GM18511 (cell line): ENCODE data around the gene TTC3.
"Not testable (repeated sequence)": the region's sequence is repeated elsewhere in the genome, so short reads cannot be mapped to it uniquely, and the experiment has no call there.

Experiments
- ATAC-seq: cut with Tn5 transposase; IDR thresholded peaks from one replicate; pipeline ENCODE4 v1.9.1; 2021; ENCODE audit warnings: mild to moderate bottlenecking, moderate library complexity; ENCODE audit not compliant: unreplicated experiment

TTC3 gene

DNA sequence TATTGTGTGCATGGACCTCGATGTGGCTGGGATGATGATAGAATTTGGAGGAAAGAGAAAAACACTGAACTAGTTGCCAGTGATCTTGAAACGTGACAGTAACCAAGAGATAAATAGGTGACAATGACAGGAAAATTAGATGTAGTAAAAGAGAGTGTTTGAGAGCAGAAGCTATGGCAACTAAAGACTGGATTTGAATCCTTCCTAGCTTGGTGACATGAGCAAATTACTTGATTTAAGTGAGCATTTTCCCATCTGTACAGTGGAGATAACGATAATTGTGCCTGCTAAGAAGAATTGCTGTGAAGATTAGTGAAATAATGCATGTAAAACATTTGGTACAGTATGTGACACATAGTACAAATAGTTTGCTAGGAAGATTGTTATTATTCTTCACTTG lies 12.7 kb downstream of the TTC3 start:
- no peak for ATAC-seq

DNA sequence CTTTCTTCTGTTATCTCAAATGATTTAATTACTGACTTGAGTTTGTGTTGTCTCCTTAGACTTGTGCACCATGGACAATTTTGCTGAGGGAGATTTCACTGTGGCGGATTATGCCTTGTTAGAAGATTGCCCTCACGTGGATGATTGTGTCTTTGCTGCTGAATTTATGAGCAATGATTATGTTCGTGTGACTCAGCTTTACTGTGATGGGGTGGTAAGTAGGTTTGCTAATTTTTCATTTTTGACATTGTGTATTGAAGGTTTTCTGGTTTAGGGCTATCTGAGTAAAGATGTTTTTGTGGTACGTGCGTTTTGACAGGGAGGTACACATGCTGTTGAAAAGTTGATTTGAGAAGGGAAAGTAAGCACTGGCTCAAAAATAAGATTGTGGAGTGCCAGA lies 14.1 kb downstream of the TTC3 start:
- ATAC-seq = no peak

DNA sequence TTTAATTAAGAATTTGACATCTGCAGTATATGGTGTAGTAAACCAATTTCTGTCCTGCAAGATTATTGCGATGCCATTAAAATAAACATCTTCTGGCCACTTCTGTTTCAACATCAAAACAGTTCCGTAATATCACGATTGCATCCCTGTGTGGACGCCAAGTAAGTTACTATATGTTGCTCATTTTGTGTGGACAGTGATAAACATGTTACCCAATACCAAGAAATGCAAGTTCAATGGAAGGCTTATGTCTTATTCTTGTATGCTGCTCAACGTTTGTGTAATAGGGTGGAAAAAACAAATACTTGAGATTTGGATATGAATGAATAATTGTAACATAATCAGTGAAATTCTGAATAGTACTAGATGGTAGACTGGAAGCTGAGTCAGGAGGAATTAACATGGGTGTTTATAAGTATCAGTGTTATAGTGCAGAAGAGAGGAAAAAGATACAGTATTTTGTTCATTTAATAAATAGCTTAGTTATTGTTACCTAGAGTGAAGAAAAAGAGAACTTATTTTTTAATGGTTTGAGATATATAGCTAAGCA lies 15.2 kb downstream of the TTC3 start:
- ATAC-seq = no peak

DNA sequence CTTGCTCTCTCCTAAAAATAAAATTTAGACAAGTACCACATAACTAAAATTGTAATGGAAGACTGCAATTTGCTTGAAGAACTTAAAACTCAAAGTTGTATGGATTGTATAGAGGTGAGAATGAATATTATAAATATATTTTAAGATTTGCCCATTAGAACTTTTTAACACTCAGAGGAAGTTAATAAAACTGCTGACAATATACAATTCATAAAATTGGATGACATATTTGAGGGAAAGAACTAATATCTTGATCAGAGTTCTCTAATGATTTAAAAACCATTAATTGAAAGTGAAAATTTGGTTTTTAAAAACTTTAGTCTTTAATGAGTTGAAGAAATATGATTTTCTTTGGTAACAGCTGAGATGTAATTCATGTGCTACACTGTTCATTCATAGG lies 20.9 kb downstream of the TTC3 start:
- no peak for ATAC-seq

DNA sequence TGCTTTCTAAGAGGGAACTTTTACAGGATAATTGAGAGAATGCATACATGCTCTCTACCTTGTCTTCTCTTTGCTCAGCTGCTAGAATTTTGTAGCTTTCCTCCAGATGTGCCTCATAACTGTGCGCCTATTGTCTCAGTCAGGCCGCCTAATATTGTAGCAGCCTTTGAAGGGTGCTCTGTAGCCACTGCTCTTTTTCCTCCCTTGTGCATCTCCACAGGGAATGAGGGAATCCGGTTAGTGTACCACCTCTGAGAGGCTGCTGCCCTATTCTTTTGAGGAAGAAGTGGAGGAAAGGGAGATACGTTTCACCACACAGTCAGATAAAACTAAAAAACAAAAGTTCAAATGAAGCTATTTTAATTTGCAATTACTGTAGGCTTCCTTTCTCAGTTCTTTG lies 22.8 kb downstream of the TTC3 start:
- no peak for ATAC-seq

DNA sequence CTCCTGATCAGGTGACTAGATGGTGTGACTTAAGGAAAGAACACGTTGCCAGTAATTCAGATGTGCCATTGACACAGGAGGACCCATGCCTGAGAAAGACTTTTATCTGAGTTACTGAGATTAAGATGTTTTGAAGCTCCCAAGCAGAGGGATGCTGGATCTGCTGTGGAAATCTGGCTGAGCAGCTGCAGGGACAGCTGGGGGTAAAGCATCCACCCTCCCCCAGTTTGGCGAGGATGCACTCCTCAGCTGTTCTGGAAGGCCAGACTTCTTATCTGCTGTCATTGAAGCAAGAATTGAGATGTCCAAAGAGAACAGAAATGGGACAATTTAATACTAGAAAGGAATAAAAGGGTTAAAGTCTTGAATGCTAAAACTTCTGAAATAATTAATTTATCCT lies 25.7 kb downstream of the TTC3 start:
- ATAC-seq = no peak

DNA sequence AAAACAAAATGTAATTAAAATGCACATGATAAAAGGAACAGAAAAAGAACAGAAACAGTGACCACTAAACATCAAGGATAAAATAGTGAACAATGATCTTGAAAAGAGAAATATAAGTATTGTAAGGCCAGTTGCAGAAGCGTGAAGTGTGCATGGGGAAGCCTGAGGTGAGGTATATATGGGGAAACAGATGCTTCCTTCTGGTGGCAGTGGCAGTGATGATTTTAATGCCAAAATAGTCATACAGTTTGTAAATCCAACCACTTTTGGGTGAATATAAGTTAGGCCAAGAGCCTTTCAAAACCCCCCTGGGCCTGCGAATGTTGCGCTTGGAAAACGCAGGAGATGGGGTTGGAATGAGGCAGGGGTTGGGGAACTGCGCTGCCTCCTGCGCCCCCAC lies 27.3 kb downstream of the TTC3 start:
- no peak for ATAC-seq

DNA sequence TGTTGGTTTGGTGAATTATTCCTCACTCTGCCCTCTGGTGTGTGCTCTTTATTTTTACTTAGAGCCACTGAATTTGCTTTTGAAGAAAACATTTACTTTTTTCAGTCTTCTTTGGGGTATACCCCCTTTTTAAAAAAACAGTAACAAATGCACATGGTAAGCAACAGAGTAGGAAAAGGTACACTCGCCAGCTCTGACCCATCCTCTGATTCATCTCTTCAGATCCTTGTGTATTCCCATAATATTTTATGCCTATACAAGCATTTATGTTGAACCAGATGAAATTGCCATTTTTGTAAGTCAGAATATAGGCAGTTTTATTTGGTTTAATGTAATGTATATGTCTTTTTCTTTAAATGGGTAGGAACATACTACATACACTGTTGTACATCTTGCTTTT lies 28.3 kb downstream of the TTC3 start:
- ATAC-seq = no peak

DNA sequence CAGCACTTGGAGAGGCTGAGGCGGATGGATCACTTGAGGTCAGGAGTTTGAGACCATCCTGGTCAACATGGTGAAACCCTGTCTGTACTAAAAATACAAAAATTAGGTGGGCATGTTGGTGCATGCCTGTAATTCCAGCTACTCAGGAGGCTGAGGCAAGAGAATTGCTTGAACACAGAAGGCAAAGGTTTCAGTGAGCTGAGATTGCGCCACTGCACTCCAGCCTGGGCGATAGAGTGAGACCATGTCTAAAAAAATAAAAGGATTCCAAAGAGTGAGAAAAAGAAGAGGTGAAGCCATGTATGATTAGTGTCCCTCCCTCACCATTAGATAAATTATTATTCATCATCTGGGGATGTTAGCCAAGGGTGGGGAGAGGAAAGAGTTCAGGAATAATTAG lies 29.7 kb downstream of the TTC3 start:
- not testable (repeated sequence) for ATAC-seq

DNA sequence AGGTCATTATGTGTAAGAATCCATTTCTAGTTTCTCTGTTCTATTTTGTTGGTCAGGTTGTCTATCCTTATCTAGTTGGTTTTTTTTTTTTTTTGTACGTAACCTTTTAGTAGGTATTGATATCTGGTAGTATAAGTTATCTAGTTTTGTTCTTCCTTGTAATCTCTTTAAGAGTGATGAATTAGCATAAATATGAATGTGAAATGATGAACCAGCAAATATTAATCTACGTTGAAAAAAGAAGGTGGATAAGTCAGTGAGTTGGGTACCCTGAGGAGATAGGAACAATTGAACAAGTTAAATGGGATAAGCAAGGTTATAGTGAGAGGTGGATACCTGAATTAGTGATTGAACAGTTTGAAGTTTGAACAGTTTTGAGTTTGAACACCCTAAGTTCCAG lies 33.9 kb downstream of the TTC3 start:
- no peak for ATAC-seq

DNA sequence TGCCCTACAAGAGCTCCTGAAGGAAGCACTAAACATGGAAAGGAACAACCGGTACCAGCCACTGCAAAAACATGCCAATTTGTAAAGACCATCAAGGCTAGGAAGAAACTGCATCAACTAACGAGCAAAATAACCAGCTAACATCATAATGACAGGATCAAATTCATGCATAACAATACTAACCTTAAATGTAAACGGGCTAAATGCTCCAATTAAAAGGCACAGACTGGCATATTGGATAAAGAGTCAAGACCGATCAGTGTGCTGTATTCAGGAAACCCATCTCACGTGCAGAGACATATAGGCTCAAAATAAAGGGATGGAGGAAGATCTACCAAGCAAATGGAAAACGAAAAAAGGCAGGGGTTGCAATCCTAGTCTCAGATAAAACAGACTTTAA lies 38.0 kb downstream of the TTC3 start:
- not testable (repeated sequence) for ATAC-seq

DNA sequence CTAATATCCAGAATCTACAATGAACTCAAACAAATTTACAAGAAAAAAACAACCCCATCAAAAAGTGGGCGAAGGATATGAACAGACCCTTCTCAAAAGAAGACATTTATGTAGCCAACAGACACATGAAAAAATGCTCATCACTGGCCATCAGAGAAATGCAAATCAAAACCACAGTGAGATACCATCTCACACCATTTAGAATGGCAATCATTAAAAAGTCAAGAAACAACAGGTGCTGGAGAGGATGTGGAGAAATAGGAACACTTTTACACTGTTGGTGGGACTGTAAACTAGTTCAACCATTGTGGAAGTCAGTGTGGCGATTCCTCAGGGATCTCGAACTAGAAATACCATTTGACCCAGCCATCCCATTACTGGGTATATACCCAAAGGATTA lies 41.2 kb downstream of the TTC3 start:
- ATAC-seq = not testable (repeated sequence)

DNA sequence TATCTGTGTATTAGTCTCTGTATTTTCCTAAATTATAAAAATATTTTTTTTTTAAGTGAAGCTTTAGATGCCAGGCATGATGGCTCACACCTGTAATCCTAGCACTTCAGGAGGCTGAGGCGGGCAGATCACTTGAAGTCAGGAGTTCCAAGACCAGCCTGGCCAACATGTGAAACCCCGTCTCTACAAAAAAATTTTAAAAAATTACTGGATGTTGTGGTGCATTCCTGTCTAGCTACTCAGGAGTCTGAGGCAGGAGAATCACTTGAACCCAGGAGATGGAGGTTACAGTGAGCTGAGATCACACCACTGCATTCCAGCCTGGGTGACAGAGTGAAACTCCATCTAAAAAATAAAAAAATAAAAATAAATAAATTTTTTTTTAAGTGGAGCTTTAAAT lies 43.4 kb downstream of the TTC3 start:
- not testable (repeated sequence) for ATAC-seq

DNA sequence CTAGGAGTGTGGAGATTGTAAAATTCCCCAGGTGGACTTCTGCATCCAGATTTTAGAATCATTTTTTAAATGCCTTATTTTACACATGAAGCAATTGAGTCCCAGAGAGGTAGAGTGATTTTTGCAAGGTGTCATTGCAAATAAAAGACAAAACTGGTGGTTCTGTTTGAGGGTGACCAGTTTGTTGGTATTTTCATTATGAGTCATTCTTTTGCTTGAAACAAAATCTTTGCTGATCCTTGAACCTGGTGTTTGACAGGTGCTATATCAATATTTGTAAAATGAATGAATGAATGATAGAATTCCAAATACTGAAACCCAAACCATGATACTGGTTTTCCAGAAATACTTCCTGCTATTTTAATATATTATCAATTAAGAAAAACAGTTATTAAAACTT lies 44.1 kb downstream of the TTC3 start:
- ATAC-seq = no peak

DNA sequence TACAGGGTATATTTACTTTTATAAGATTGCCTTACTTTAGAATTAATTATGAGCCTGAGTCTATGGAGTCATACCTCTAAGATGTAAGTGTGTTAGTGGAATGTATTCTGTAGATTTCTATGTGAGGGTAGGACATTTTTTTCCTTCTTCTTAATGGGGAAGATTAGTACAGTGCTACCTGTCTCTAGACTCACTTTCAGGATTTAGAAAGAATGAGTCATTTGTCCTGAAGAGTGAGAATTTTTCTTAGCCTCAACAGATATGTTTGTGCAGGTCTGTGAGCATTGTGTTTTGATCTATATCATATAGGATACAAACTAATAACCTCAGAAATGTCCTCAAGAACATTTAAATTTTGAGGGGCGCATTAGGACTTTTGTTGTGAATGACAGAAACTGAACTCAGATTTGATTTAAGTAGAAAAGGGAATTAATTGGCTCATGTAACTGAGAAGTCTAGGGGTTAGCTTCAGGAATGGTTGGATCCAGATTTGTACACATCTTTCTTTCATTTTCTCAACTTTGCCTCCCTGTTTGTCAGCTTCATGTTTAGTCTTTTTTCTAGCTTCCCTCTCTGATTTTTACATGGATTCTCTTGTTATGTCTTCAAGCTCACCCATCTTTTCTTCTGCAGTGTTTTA lies 45.3 kb downstream of the TTC3 start:
- ATAC-seq = no peak

DNA sequence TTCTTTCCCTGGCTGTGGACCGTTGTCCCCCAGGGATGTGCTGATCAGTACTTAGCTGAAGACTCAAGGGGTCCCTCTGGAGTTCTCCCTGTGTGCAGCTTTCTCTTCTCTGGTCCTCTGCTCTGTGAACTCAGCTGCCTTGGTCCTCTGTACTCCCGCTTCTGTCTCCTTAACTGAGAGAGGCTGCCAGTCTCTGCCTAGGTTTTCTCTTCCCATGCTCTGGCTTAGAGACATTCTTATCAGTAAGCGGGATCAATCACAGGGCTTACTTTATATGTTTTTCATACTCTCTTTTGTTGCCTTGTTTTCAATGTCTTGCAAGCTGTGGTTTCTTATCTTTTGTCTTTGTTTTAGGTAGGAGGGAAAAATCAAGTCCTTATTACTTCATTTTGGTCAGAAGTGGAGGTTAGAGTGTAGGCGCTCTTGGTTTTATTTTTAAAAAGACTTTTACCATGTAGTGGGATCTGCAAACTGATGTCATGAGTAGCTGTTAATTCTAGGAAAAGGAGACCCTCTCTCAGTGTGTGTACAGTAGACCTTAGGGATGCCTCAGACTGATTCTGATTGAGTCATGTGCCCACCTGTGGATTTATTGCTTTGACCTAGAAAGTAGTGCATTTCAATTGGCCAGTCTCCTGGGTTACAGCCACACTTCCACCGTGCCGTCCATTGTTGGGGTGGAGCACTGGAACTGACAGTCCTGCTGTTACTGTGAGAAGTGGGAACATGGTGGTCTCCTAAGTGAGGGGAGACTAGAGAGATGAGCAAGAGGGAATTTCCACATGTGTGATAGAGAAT lies 46.6 kb downstream of the TTC3 start:
- ATAC-seq = no peak

DNA sequence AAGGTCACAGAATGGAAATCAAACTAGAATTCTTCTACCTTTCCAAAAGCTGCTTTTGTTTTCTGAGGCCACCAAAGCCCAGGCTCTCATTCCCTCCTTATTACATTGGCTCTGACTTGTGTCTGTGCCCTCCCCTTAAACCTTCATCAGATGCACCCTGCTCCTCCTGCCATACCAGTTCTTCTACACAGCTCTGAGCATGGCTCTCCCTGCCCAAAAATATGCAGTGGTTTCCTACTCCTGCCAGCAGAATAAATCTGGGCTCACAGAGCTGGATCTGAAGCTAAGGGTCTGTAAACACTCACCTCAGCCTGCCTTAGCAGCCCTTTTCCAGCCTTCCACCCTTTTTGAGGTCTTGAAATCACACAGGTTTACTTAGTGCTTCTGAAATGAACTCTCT lies 55.0 kb downstream of the TTC3 start:
- ATAC-seq = no peak

DNA sequence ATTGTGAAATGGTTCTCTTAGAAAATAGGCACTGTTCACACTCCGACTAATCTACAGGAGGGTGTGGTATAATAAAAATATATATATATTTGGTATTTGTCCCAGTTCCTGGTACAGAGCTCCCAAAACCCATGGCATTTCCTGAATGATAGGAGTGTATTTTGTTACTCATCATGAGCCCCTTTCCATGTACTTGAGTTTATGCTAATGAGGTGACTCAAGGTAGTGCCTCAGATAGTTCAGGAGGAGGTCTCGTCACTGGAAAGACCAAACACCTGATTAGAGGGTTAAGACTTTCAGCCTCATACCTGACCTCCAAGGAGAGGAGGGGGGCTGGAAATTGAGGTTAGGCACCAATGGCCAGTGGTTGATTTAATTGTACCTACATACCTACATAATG lies 57.9 kb downstream of the TTC3 start:
- ATAC-seq = no peak

DNA sequence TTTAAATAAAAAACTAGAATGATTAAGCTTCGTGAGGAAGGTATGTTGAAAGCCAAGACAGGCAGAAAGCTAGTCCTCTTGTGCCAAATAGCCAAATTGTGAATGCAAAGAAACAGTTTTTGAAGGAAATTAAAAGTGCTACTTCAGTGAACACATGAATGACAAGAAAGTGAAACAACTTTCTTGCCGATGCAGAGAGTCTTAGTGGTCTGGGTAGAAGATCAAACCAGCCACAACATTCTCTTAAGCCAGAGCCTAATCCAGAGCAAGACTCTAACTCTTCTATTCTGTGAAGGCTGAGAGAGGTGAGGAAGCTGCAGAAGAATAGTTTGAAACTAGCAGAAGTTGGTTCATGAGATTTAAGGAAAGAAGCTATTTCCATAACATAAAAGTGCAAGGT lies 63.2 kb downstream of the TTC3 start:
- ATAC-seq = no peak

DNA sequence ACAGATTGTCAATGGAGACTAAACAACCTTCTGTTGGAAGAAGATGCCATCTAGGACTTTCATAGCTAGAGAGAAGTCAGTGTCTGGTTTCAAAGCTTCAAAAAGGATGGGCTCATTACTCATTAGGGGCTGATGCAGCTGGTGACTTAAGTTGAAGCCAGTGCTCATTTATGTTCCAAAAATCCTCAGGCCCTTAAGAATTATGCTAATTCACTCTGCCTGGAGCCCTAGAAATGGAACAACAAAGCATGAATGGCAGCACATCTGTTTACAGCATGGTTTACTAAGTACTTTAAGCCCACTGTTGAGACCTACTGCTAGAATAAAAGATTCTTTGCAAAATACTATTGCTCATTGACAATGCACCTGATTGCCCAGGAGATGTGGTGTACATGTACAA lies 63.7 kb downstream of the TTC3 start:
- no peak for ATAC-seq

DNA sequence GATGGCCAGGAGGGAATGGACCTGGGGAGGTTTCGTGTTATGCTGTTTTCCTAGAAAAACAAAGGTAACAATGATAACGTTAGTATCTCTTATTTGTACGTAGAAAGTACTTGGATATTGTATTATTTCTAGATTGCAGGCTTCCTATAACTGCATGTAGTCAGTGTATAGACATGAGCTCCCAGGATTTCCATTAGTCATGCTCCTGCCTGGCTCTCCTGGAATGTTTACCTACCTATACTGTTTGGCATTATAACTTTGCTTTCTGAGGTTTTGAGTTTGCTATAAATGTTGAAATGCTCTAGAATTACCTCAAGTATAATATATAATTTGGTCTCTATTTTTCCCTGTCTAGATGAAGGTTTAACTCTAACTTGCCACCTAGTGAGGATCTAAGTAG lies 66.1 kb downstream of the TTC3 start:
- no peak for ATAC-seq

DNA sequence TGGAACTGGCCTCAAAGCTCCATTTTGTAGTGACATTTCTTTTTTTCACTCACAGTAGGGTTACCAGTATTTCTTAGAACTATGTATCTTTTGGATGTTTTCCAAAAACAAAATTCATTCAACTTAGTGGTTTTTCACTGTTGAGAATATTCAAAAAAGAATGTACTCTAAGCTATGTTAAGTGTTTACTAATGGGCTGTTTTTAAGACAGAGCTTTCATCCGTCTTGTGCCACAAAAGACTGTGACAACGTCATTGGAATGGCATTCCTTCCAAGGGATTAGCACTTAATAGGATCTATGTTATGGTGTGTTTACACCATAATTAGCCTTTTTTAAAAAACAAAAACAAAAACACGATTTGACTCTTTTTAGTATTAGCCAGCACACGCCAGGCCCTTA lies 66.8 kb downstream of the TTC3 start:
- ATAC-seq = no peak
